ENCODE data around the gene ZNF785. TPM values are rescaled to one million over a fixed set of nuclear protein-coding genes. Genes with fewer than 3 reads are reported as not detected.
"Not testable (repeated sequence)": the region's sequence is repeated elsewhere in the genome, so short reads cannot be mapped to it uniquely, and the experiment has no call there.

The ZNF785 gene
- total and polyA plus RNA-seq, 2 of the 13 experiments (the other 11 are each of a cell fraction or from before 2014, with no cell fraction given) = 0.01 TPM; not detected in 1

DNA sequence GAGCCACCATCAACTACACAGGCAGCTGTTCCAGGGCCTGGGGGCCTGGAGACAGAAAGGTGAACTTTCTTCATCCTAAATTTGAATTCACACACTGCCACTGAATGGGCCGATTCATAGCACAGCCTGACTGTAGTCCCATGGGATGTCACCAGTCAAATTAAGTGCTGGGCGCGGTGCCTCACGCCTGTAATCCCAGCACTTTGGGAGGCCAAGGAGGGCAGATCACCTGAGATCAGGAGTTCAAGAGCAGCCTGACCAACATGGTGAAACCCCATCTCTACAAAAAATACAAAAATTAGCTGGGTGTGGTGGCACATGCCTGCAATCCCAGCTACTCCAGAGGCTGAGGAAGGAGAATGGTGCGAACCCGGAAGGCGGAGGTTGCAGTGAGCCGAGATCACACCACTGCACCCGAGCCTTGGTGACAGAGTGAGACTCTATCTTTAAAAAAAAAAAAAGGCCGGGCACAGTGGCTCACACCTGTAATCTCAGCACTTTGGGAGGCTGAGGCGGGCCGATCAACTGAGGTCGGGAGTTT lies 45.4 kb downstream of the ZNF785 start:
- ATAC-seq; H3K4me3 ChIP-seq (replicated peaks in 1 of 3; ENCODE audit: insufficient read depth in 1 of 3, low read depth in 2 of 3, low read length in 3 of 3); FAIRE-seq; CTCF ChIA-PET (ENCODE audit: low intra/inter-chr PET ratio, low total read pairs); H3K27me3 ChIP-seq (ENCODE audit: control insufficient read depth in 1 of 2, insufficient read depth in 2 of 2, low read length in 2 of 2); H3K9me3 ChIP-seq (ENCODE audit: low read length); H2AFZ ChIP-seq (ENCODE audit: low read length); H4K20me1 ChIP-seq (ENCODE audit: insufficient read depth, low read length); DNase-seq (ENCODE audit: low spot score); H3K36me3 ChIP-seq (replicated peaks in 1 of 2; ENCODE audit: control insufficient read depth in 1 of 2, insufficient read depth in 2 of 2, low read length in 2 of 2); in situ Hi-C loops (cut with HindIII; ENCODE audit: extremely low pct_ligation_motif_present, low pct_unique_long_range_greater_than_20kb); BruUV-seq (replicated peaks): not testable (repeated sequence)
- 90% methylated on average over 13 of the region's 13 CpGs for WGBS (ENCODE audit: low lambda C conversion rate)
- Histone ChIP-seq H3K4me1 (ENCODE audit: insufficient read depth, low read length) (peaks cover 85% of the 10 kb centered on the region), H3K27ac (ENCODE audit: extremely low read length, insufficient read depth, low read length) (peak overlapping the region; percentile 36), H3K79me2 (ENCODE audit: insufficient read depth, low read length) (peaks cover 14% of the 10 kb centered on the region), H3K4me2 (ENCODE audit: low read depth, low read length) (peak overlapping the region; percentile 30; the same call in 1 of the 2 replicates), H3K9ac (ENCODE audit: insufficient read depth, low read depth, low read length) (peak overlapping the region; percentile 3; the same call in 1 of the 2 replicates)
- intact Hi-C loops (cut with micrococcal nuclease; ENCODE audit: unreplicated experiment) = loop anchor here (1.0 to 5.0 kb wide), 2 partner anchors 27 to 77 kb away; no protein-coding TSS in a partner anchor
- POLR2A ChIA-PET = interaction anchor here (1.1 to 4.0 kb wide), 6 partner anchors 12 to 97 kb away, joined by 3 to 30 read pairs (median 4); partner anchors contain the start of genes ZNF689 and ZNF764
- TF ChIP-seq ZBTB38 (CRISPR knock-in tag; IDR thresholded peaks at IDR 0.05) = 0 out of 2 replicates have a peak, but pooled peaks have one; percentile 24
- peak; percentile 43; the same call in 1 of the 2 replicates for TF ChIP-seq MIER2 (CRISPR knock-in tag; IDR thresholded peaks at IDR 0.05)
- peak; percentile 33 for TF ChIP-seq ZEB1 (IDR thresholded peaks at IDR 0.05; ENCODE audit: insufficient replicate concordance, low read depth)
- TF ChIP-seq ZKSCAN5 (CRISPR knock-in tag; IDR thresholded peaks at IDR 0.05) = 0 out of 2 replicates have a peak, but pooled peaks have one; percentile 9
- TF ChIP-seq MYC (CRISPR knock-in tag; IDR thresholded peaks at IDR 0.05; ENCODE audit: borderline replicate concordance) = peak; percentile 4; the same call in 1 of the 2 replicates
- 0 out of 2 replicates have a peak, but pooled peaks have one; percentile 6 for TF ChIP-seq SAP130 (CRISPR knock-in tag; IDR thresholded peaks at IDR 0.05; ENCODE audit: low read depth)
- peak; percentile 43 for TF ChIP-seq TEAD3 (CRISPR knock-in tag; optimal IDR thresholded peaks at IDR 0.05; ENCODE audit: borderline replicate concordance)
- peak; percentile 27; the same call in 1 of the 2 replicates for TF ChIP-seq ZSCAN9 (CRISPR knock-in tag; IDR thresholded peaks at IDR 0.05; ENCODE audit: borderline replicate concordance)
- 0 out of 2 replicates have a peak, but pooled peaks have one; percentile 13 for TF ChIP-seq MEF2D (CRISPR knock-in tag; IDR thresholded peaks at IDR 0.05)
- 0 out of 2 replicates have a peak, but pooled peaks have one; percentile 50 for TF ChIP-seq HES4 (CRISPR knock-in tag; IDR thresholded peaks at IDR 0.05; ENCODE audit: borderline replicate concordance)
- TF ChIP-seq, protein P1, sequence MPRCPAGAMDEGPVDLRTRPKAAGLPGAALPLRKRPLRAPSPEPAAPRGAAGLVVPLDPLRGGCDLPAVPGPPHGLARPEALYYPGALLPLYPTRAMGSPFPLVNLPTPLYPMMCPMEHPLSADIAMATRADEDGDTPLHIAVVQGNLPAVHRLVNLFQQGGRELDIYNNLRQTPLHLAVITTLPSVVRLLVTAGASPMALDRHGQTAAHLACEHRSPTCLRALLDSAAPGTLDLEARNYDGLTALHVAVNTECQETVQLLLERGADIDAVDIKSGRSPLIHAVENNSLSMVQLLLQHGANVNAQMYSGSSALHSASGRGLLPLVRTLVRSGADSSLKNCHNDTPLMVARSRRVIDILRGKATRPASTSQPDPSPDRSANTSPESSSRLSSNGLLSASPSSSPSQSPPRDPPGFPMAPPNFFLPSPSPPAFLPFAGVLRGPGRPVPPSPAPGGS (CRISPR knock-in tag; IDR thresholded peaks at IDR 0.05) = 0 out of 2 replicates have a peak, but pooled peaks have one; percentile 2
- 0 out of 2 replicates have a peak, but pooled peaks have one; percentile 13 for TF ChIP-seq ZNF777 (CRISPR knock-in tag; IDR thresholded peaks at IDR 0.05)
- TF ChIP-seq, protein P2, sequence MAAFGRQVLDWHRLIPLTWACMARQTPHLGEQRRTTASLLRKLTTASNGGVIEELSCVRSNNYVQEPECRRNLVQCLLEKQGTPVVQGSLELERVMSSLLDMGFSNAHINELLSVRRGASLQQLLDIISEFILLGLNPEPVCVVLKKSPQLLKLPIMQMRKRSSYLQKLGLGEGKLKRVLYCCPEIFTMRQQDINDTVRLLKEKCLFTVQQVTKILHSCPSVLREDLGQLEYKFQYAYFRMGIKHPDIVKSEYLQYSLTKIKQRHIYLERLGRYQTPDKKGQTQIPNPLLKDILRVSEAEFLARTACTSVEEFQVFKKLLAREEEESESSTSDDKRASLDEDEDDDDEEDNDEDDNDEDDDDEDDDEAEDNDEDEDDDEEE (CRISPR knock-in tag; IDR thresholded peaks at IDR 0.05) = 0 out of 2 replicates have a peak, but pooled peaks have one; percentile 3
- TF ChIP-seq, protein P3, sequence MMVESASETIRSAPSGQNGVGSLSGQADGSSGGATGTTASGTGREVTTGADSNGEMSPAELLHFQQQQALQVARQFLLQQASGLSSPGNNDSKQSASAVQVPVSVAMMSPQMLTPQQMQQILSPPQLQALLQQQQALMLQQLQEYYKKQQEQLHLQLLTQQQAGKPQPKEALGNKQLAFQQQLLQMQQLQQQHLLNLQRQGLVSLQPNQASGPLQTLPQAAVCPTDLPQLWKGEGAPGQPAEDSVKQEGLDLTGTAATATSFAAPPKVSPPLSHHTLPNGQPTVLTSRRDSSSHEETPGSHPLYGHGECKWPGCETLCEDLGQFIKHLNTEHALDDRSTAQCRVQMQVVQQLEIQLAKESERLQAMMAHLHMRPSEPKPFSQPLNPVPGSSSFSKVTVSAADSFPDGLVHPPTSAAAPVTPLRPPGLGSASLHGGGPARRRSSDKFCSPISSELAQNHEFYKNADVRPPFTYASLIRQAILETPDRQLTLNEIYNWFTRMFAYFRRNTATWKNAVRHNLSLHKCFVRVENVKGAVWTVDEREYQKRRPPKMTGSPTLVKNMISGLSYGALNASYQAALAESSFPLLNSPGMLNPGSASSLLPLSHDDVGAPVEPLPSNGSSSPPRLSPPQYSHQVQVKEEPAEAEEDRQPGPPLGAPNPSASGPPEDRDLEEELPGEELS (CRISPR knock-in tag; IDR thresholded peaks at IDR 0.05) = peak; percentile 2; the same call in 1 of the 2 replicates
